ENCODE measurements around the gene IL3.

GRCh38 chr5:132060501-132061161, at the start of gene IL3:
- TF ChIP-seq, protein P1, sequence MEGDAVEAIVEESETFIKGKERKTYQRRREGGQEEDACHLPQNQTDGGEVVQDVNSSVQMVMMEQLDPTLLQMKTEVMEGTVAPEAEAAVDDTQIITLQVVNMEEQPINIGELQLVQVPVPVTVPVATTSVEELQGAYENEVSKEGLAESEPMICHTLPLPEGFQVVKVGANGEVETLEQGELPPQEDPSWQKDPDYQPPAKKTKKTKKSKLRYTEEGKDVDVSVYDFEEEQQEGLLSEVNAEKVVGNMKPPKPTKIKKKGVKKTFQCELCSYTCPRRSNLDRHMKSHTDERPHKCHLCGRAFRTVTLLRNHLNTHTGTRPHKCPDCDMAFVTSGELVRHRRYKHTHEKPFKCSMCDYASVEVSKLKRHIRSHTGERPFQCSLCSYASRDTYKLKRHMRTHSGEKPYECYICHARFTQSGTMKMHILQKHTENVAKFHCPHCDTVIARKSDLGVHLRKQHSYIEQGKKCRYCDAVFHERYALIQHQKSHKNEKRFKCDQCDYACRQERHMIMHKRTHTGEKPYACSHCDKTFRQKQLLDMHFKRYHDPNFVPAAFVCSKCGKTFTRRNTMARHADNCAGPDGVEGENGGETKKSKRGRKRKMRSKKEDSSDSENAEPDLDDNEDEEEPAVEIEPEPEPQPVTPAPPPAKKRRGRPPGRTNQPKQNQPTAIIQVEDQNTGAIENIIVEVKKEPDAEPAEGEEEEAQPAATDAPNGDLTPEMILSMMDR (IDR thresholded peaks at IDR 0.05): no peak
- TF ChIP-seq SIN3A (IDR thresholded peaks at IDR 0.05; ENCODE audit: borderline replicate concordance, insufficient read depth, low read depth, low read length) (no peak), TCF7L2 (IDR thresholded peaks at IDR 0.05; ENCODE audit: low read depth, low read length) (no peak), POLR2AphosphoS5 (IDR thresholded peaks at IDR 0.05; ENCODE audit: low read depth, low read length) (no peak)
- TF ChIP-seq, protein P2, sequence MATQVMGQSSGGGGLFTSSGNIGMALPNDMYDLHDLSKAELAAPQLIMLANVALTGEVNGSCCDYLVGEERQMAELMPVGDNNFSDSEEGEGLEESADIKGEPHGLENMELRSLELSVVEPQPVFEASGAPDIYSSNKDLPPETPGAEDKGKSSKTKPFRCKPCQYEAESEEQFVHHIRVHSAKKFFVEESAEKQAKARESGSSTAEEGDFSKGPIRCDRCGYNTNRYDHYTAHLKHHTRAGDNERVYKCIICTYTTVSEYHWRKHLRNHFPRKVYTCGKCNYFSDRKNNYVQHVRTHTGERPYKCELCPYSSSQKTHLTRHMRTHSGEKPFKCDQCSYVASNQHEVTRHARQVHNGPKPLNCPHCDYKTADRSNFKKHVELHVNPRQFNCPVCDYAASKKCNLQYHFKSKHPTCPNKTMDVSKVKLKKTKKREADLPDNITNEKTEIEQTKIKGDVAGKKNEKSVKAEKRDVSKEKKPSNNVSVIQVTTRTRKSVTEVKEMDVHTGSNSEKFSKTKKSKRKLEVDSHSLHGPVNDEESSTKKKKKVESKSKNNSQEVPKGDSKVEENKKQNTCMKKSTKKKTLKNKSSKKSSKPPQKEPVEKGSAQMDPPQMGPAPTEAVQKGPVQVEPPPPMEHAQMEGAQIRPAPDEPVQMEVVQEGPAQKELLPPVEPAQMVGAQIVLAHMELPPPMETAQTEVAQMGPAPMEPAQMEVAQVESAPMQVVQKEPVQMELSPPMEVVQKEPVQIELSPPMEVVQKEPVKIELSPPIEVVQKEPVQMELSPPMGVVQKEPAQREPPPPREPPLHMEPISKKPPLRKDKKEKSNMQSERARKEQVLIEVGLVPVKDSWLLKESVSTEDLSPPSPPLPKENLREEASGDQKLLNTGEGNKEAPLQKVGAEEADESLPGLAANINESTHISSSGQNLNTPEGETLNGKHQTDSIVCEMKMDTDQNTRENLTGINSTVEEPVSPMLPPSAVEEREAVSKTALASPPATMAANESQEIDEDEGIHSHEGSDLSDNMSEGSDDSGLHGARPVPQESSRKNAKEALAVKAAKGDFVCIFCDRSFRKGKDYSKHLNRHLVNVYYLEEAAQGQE (IDR thresholded peaks at IDR 0.05; ENCODE audit: insufficient read depth in 1 of 2, low read depth in 2 of 2, low read length in 1 of 2): no peak

Measured in Panc1 (cell line).